GM23338 (cell line): ENCODE data around the gene LUZP2. TPM values are rescaled to one million over a fixed set of nuclear protein-coding genes. Genes with fewer than 3 reads are reported as not detected.

Experiments used
- ATAC-seq: fragments of 200-7000 bp; cut with Tn5 transposase; 3 replicates; pipeline ENCODE4 v1.9.1; 2020
- DNase-seq: peaks from one replicate; pipeline ENCODE4 v3.0.0-alpha.2; 2015; ENCODE audit warnings: low spot score
- H2AFZ ChIP-seq: fragments of 200-600 bp; sonication (generic); 2 replicates; pipeline ENCODE4 v1.8.0; 2016; ENCODE audit warnings: antibody characterized with exemption, mild to moderate bottlenecking, moderate library complexity
- H3F3A ChIP-seq: fragments of 200-600 bp; sonication (generic); replicated peaks from 2 replicates; pipeline ENCODE4 v1.8.0; 2017; ENCODE audit warnings: antibody characterized with exemption, mixed run types, low read depth
- H3K27ac ChIP-seq: fragments of 200-600 bp; sonication (generic); 2 replicates; pipeline ENCODE4 v1.6.1; 2016; ENCODE audit warnings: low read depth
- H3K27me3 ChIP-seq: fragments of 200-600 bp; sonication (generic); 2 replicates; pipeline ENCODE4 v1.8.0; 2016; ENCODE audit warnings: mild to moderate bottlenecking, mixed run types, moderate library complexity; ENCODE audit not compliant: insufficient read depth
- H3K36me3 ChIP-seq: fragments of 200-600 bp; sonication (generic); 2 replicates; pipeline ENCODE4 v1.8.0; 2016; ENCODE audit warnings: mild to moderate bottlenecking; ENCODE audit not compliant: insufficient read depth
- H3K4me1 ChIP-seq: fragments of 200-600 bp; sonication (generic); 2 replicates; pipeline ENCODE4 v1.8.0; 2016; ENCODE audit warnings: mild to moderate bottlenecking, moderate library complexity; ENCODE audit not compliant: insufficient read depth
- H3K4me2 ChIP-seq: fragments of 200-600 bp; sonication (generic); 2 replicates; pipeline ENCODE4 v1.7.1; 2017; ENCODE audit warnings: mixed run types
- H3K4me3 ChIP-seq: fragments of 200-600 bp; sonication (generic); 2 replicates; pipeline ENCODE4 v1.6.1; 2016; ENCODE audit warnings: mixed run types
- H3K79me2 ChIP-seq: fragments of 200-600 bp; sonication (generic); replicated peaks from 2 replicates; pipeline ENCODE4 v1.8.0; 2017; ENCODE audit warnings: mild to moderate bottlenecking; ENCODE audit not compliant: insufficient read depth
- H3K9me2 ChIP-seq: fragments of 200-600 bp; sonication (generic); 2 replicates; pipeline ENCODE4 v1.8.0; 2017; ENCODE audit not compliant: insufficient read depth
- H4K20me1 ChIP-seq: fragments of 200-600 bp; sonication (generic); replicated peaks from 2 replicates; pipeline ENCODE4 v1.8.0; 2017; ENCODE audit warnings: mild to moderate bottlenecking; ENCODE audit not compliant: insufficient read depth
- H3K27ac Mint-ChIP-seq: 2 replicates; pipeline ENCODE4 v1.8.0; 2020; ENCODE audit warnings: inconsistent platforms, mild to moderate bottlenecking, moderate library complexity, mixed read lengths
- H3K27me3 Mint-ChIP-seq: 3 replicates; pipeline ENCODE4 v1.8.0; 2022; ENCODE audit warnings: low read depth, mild to moderate bottlenecking, moderate library complexity, mixed read lengths, inconsistent platforms; ENCODE audit not compliant: insufficient read depth, poor library complexity
- H3K36me3 Mint-ChIP-seq: 3 replicates; pipeline ENCODE4 v1.8.0; 2021; ENCODE audit warnings: low read depth, mild to moderate bottlenecking, inconsistent platforms, moderate library complexity, mixed read lengths
- H3K4me1 Mint-ChIP-seq: 3 replicates; pipeline ENCODE4 v1.8.0; 2020; ENCODE audit warnings: mild to moderate bottlenecking, inconsistent platforms, mixed read lengths
- H3K4me3 Mint-ChIP-seq: 3 replicates; pipeline ENCODE4 v1.8.0; 2021; ENCODE audit warnings: moderate library complexity, mild to moderate bottlenecking, inconsistent platforms, mixed read lengths
- H3K9me3 Mint-ChIP-seq: 3 replicates; pipeline ENCODE4 v1.8.0; 2020; ENCODE audit warnings: moderate library complexity, mild to moderate bottlenecking, inconsistent platforms, mixed read lengths
- NANOG ChIP-seq: IDR thresholded peaks from 2 replicates; pipeline ENCODE4 v1.6.1; 2016; ENCODE audit warnings: antibody characterized with exemption, borderline replicate concordance
- POLR2AphosphoS5 ChIP-seq: IDR thresholded peaks from 2 replicates; pipeline ENCODE4 v1.6.1; 2016; ENCODE audit warnings: antibody characterized with exemption, low read depth
- ZNF114 ChIP-seq: fragments of 250-450 bp; sonication (Bioruptor Pico); IDR thresholded peaks from 2 replicates; pipeline ENCODE4 v1.5.0; 2020; ENCODE audit warnings: mild to moderate bottlenecking, moderate library complexity
- ZNF331 ChIP-seq: fragments of 250-450 bp; sonication (Bioruptor Pico); IDR thresholded peaks from 2 replicates; pipeline ENCODE4 v1.5.0; 2020; ENCODE audit warnings: low read depth, mild to moderate bottlenecking, moderate library complexity
- polyA plus RNA-seq: library from polyadenylated mRNA; unstranded; fragments of >200 nt; fragmentation: Nextera tagmentation; extraction: Ambion mirVana; gene quantifications from 2 replicates; pipeline ENCODE4 v1.2.1, GENCODE V29; 2016
- total RNA-seq: library from RNA; depleted of rRNA; stranded (reverse); fragments of >200 nt; shearing (Covaris generic); gene quantifications from 2 replicates; pipeline ENCODE4 v1.2.3, GENCODE V29; 2014
- TF ChIP-seq, protein P1 (sequence below): IDR thresholded peaks from one replicate; pipeline ENCODE4 v1.6.1; 2018; ENCODE audit warnings: antibody characterized with exemption; ENCODE audit not compliant: unreplicated experiment
- TF ChIP-seq, protein P2 (sequence below): IDR thresholded peaks from 2 replicates; pipeline ENCODE4 v1.6.1; 2016; ENCODE audit warnings: antibody characterized with exemption

Gene LUZP2
- total and polyA plus RNA-seq, 2 experiments from 2014 or later, result 2.0 to 9.2 TPM

DNA sequence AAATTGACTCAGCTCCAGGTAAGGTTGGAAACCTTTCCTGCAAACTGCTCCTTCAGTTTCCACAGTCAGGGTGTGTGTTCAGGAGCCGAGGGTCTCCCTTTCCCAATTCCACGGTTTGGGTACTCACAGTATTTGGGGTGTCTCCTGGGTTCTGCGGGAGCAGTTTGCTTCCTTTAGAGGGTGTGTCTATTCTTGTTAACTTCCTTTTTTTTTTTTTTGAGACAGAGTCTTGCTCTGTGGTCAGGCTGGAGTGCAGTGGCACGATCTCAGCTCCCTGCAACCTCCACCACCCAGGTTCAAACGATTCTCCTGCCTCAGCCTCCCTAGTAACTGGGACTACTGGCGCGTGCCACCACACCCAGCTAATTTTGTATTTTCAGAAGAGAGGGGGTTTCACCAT lies 251.4 kb downstream of the LUZP2 start (continued):
- TF ChIP-seq ZNF114 (no peak), NANOG (no peak), POLR2AphosphoS5 (no peak)
- TF ChIP-seq, protein P1, sequence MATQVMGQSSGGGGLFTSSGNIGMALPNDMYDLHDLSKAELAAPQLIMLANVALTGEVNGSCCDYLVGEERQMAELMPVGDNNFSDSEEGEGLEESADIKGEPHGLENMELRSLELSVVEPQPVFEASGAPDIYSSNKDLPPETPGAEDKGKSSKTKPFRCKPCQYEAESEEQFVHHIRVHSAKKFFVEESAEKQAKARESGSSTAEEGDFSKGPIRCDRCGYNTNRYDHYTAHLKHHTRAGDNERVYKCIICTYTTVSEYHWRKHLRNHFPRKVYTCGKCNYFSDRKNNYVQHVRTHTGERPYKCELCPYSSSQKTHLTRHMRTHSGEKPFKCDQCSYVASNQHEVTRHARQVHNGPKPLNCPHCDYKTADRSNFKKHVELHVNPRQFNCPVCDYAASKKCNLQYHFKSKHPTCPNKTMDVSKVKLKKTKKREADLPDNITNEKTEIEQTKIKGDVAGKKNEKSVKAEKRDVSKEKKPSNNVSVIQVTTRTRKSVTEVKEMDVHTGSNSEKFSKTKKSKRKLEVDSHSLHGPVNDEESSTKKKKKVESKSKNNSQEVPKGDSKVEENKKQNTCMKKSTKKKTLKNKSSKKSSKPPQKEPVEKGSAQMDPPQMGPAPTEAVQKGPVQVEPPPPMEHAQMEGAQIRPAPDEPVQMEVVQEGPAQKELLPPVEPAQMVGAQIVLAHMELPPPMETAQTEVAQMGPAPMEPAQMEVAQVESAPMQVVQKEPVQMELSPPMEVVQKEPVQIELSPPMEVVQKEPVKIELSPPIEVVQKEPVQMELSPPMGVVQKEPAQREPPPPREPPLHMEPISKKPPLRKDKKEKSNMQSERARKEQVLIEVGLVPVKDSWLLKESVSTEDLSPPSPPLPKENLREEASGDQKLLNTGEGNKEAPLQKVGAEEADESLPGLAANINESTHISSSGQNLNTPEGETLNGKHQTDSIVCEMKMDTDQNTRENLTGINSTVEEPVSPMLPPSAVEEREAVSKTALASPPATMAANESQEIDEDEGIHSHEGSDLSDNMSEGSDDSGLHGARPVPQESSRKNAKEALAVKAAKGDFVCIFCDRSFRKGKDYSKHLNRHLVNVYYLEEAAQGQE, result no peak
- TF ChIP-seq, protein P2, sequence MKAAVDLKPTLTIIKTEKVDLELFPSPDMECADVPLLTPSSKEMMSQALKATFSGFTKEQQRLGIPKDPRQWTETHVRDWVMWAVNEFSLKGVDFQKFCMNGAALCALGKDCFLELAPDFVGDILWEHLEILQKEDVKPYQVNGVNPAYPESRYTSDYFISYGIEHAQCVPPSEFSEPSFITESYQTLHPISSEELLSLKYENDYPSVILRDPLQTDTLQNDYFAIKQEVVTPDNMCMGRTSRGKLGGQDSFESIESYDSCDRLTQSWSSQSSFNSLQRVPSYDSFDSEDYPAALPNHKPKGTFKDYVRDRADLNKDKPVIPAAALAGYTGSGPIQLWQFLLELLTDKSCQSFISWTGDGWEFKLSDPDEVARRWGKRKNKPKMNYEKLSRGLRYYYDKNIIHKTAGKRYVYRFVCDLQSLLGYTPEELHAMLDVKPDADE, result no peak

DNA sequence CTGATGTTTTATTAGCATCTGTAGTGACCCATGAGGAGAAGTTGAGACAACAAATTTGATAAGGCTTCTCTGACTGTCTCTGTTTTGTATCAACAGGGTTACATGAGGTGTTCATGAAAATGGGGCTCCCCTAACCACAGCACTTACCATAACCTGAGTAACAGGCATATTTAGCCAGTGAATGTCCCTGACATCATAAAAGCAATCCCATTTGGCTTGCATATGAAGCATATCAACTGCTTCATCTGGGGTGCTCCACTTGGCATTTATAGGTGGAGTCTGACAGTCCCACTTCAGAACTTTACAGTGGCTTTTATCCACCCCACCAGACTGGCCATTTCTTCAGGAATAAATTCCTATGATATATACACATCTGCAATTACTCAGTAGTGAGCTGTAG lies 257.6 kb downstream of the LUZP2 start:
- no peak for DNase-seq
- no peak overlapping the region for H2AFZ ChIP-seq
- TF ChIP-seq POLR2AphosphoS5 (no peak), ZNF114 (no peak), ZNF331 (CRISPR knock-in tag) (no peak)
- TF ChIP-seq, protein P1, result no peak
- H3K27ac ChIP-seq, result no peak overlapping the region
- Mint-ChIP-seq H3K4me3 (no peak overlapping the region), H3K27me3 (no peaks in the 10 kb centered on the region), H3K27ac (no peak overlapping the region), H3K36me3 (no peaks in the 10 kb centered on the region), H3K9me3 (no peaks in the 10 kb centered on the region), H3K4me1 (peaks cover 15% of the 10 kb centered on the region)
- no peak overlapping the region for H3K4me3 ChIP-seq
- H3K4me2 ChIP-seq, result no peak overlapping the region
- no peaks in the 10 kb centered on the region for H3K27me3 ChIP-seq
- H4K20me1 ChIP-seq, result no peaks in the 10 kb centered on the region
- H3K36me3 ChIP-seq, result no peaks in the 10 kb centered on the region
- peaks cover 9% of the 10 kb centered on the region; the same call in 1 of the 2 replicates for H3K9me2 ChIP-seq
- H3K79me2 ChIP-seq, result no peaks in the 10 kb centered on the region
- no peak for ATAC-seq
- H3F3A ChIP-seq, result no peaks in the 10 kb centered on the region
- peaks cover 16% of the 10 kb centered on the region for H3K4me1 ChIP-seq
